ENCODE data around the gene B4GALT2. TPM values are rescaled to one million over a fixed set of nuclear protein-coding genes. Genes with fewer than 3 reads are reported as not detected.

Gene B4GALT2
- total RNA-seq, 6 donors from 2014 or later, result 11.5 to 33.0 (median 18.1) TPM

DNA sequence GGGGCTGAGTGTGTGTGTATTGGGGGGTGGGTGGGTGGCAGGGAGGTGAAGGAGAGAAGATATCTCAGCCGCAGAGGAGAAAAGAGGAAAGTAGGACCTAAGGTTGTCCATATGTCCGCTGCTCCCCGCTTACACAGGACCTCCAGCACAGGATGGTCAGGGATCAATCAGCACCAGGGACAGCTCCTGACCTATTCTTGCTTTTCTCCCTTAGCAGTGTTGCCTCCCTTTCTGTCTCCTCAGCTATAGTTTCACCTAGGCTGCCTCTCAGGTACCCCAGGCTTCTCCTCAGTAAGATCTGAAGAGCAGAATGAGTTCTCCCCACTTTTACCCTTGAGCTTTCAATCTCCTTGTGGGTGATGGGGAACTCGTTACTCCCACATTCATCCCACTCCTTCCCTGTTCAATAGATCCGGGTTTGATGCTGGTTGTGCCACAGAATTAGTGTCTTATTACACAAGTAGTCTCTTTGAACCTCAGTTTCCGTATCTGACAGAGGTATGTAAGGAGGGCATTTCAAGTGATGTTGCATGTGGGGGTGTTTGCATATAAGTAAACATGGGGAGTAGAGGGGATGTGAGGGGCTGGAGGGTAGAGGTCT is 10.6 kb upstream of the B4GALT2 start:
- H3K36me3 ChIP-seq, result peaks cover 0 to 37% (median 18%) of the 10 kb centered on the region in 4 donors
- no peak overlapping the region for H3K4me3 ChIP-seq
- no peak overlapping the region for H3K27ac ChIP-seq
- H3K4me1 ChIP-seq, result peaks cover 8 to 23% (median 10%) of the 10 kb centered on the region in 4 donors
- WGBS, 2 donors, result 81 to 86% methylated on average over 6 of the region's 6 CpGs
- no peaks in the 10 kb centered on the region for H3K9me3 ChIP-seq
- no peak for DNase-seq
- no peaks in the 10 kb centered on the region for H3K27me3 ChIP-seq
- TF ChIP-seq POLR2A (IDR thresholded peaks at IDR 0.05) (no peak), POLR2AphosphoS5 (IDR thresholded peaks at IDR 0.05) (no peak), EP300 (IDR thresholded peaks at IDR 0.05) (no peak)
- TF ChIP-seq, protein P1, sequence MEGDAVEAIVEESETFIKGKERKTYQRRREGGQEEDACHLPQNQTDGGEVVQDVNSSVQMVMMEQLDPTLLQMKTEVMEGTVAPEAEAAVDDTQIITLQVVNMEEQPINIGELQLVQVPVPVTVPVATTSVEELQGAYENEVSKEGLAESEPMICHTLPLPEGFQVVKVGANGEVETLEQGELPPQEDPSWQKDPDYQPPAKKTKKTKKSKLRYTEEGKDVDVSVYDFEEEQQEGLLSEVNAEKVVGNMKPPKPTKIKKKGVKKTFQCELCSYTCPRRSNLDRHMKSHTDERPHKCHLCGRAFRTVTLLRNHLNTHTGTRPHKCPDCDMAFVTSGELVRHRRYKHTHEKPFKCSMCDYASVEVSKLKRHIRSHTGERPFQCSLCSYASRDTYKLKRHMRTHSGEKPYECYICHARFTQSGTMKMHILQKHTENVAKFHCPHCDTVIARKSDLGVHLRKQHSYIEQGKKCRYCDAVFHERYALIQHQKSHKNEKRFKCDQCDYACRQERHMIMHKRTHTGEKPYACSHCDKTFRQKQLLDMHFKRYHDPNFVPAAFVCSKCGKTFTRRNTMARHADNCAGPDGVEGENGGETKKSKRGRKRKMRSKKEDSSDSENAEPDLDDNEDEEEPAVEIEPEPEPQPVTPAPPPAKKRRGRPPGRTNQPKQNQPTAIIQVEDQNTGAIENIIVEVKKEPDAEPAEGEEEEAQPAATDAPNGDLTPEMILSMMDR (IDR thresholded peaks at IDR 0.05), result no peak
- ATAC-seq (ENCODE audit: low FRiP score in 2 of 2), result no peak

DNA sequence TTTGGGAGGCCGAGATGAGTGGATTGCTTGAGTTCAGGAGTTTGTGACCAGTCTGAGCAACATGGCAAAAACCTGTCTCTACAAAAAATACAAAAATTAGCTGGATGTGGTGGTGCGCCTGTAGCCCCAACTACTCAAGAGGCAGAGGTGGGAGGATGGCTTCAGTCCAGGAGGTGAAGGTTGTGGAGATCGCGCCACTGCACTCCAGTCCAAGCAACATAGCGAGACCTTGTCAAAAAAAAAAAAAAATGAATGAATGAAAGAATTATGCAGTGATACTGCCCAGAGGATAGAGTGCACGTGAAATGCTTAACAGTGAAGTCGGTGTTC is 9.6 kb upstream of the B4GALT2 start:
- WGBS, 2 donors, result 56 to 62% methylated on average over 7 of the region's 7 CpGs

DNA sequence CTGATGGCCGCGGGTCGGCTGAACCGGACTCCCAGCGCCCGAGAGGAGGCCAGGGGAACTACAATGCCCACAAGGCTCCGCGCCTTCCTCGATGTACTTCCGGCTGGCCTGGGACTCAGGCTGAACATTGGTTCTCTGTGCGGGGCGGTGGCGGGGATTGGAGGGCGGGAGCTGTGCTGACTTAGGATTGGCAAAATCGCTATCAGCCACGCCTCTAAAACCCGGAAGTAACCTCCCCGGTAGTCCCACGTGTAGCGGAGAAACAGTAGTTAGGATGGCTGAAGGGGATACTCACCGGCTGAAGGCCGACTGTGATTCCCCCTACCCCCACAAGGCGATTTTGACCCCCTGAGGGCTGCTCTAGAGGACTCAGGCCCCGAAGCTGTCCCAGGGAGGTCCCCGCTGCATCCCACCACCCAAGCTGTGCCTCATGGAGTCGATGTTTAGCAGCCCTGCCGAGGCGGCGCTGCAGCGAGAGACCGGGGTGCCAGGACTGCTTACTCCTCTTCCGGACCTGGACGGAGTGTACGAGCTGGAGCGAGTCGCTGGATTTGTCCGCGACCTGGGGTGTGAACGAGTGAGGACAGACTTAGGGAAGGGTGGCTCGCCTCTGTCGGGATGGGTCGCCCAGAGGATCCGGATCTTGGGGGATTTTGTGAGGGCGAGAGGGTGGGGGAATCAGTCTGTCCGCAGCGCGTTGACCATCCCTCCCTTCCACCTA is 9.1 kb upstream of the B4GALT2 start, which contains the start of gene DPH2:
DPH2 (plus strand) TSS at position 265 of the 721 bp plus-strand sequence; CDS start at position 431, 166 bp downstream.
- no peaks in the 10 kb centered on the region for H3K27me3 ChIP-seq
- TF ChIP-seq EP300 (IDR thresholded peaks at IDR 0.05), result no peak
- TF ChIP-seq, protein P1 (IDR thresholded peaks at IDR 0.05), result peak in 5 of 6 experiments; percentile 22 to 36 (median 33)
- TF ChIP-seq POLR2AphosphoS5 (IDR thresholded peaks at IDR 0.05), result peak in 1 of 2 donors; percentile 35
- TF ChIP-seq POLR2A (IDR thresholded peaks at IDR 0.05), result peak in 1 of 4 donors; percentile 45
- H3K36me3 ChIP-seq, result peaks cover 0 to 29% (median 15%) of the 10 kb centered on the region in 4 donors
- WGBS, 2 donors, result 1% methylated on average over 31 to 43 of the region's 47 CpGs
- H3K4me3 ChIP-seq, result peak within 1 kb of the TSS; percentile 71 to 93 (median 90)
- peaks cover 14 to 30% (median 16%) of the 10 kb centered on the region in 4 donors for H3K4me1 ChIP-seq
- ATAC-seq (ENCODE audit: low FRiP score in 2 of 2) (peak; percentile 95), DNase-seq (peak; percentile 93 to 98)
- peak within 1 kb of the TSS; percentile 16 to 27 (median 22) for H3K27ac ChIP-seq
- H3K9me3 ChIP-seq, result no peaks in the 10 kb centered on the region

More for the DNA sequence above, 9.6 kb upstream of the B4GALT2 start:
- H3K36me3 ChIP-seq, result peaks cover 0 to 30% (median 15%) of the 10 kb centered on the region in 4 donors
- DNase-seq, result no peak
- no peak for ATAC-seq (ENCODE audit: low FRiP score in 2 of 2)
- no peak for TF ChIP-seq POLR2A (IDR thresholded peaks at IDR 0.05)
- no peak for TF ChIP-seq EP300 (IDR thresholded peaks at IDR 0.05)
- TF ChIP-seq POLR2AphosphoS5 (IDR thresholded peaks at IDR 0.05), result no peak
- TF ChIP-seq, protein P1 (IDR thresholded peaks at IDR 0.05), result no peak
- no peak overlapping the region for H3K27ac ChIP-seq
- peak overlapping the region in 3 of 4 donors; percentile 71 to 93 (median 88) for H3K4me3 ChIP-seq
- H3K4me1 ChIP-seq, result peaks cover 14 to 29% (median 16%) of the 10 kb centered on the region in 4 donors
- H3K9me3 ChIP-seq, result no peaks in the 10 kb centered on the region
- H3K27me3 ChIP-seq, result no peaks in the 10 kb centered on the region

DNA sequence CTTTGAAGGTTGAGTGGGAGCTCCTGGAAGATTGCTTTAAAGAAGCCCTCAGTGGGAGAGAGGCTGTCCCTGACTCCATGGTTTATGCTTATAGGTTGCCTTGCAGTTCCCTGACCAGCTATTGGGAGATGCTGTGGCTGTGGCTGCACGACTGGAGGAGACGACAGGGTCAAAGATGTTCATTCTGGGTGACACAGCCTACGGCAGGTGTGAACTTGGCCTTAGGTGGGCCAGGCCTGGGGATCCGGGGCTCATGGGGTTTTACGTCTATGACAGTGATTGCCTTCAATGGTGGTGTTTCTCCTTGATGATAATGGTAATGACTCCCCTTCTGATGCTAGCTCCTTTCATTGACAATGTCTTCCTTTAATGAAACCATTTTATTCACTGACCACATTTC is 8.5 kb upstream of the B4GALT2 start:
- TF ChIP-seq, protein P1 (IDR thresholded peaks at IDR 0.05), result no peak
- TF ChIP-seq EP300 (IDR thresholded peaks at IDR 0.05) (no peak), POLR2AphosphoS5 (IDR thresholded peaks at IDR 0.05) (no peak), POLR2A (IDR thresholded peaks at IDR 0.05) (no peak)
- Histone ChIP-seq H3K27me3 (no peaks in the 10 kb centered on the region), H3K4me1 (peaks cover 16 to 33% (median 18%) of the 10 kb centered on the region in 4 donors), H3K9me3 (no peaks in the 10 kb centered on the region), H3K4me3 (peak overlapping the region; percentile 71 to 93 (median 90)), H3K36me3 (peaks cover 0 to 29% (median 15%) of the 10 kb centered on the region in 4 donors), H3K27ac (peak overlapping the region in 2 of 4 donors; percentile 24 to 27)
- ATAC-seq (ENCODE audit: low FRiP score in 2 of 2), result no peak
- no peak for DNase-seq
- 48 to 58% methylated on average over 4 to 5 of the region's 5 CpGs for WGBS, 2 donors

Measured in upper lobe of left lung (tissue), 6 donors.